AG04449 (cell line): ENCODE data around the gene GPAM.

Source experiments
- CTCF ChIA-PET: fragments of 350-600 bp; formaldehyde crosslinking; extraction: SDS; loops from one replicate; lab custom pipeline; 2021; ENCODE audit warnings: antibody characterized with exemption; lab: Yijun Ruan, JAX
- POLR2A ChIA-PET: fragments of 400-600, 350-600 bp; formaldehyde crosslinking; extraction: SDS; loops from one replicate; lab custom pipeline; 2020; ENCODE audit warnings: antibody characterized with exemption, inconsistent platforms; lab: Yijun Ruan, JAX
- DNase-seq: peaks from one replicate; pipeline ENCODE4 v3.0.0-alpha.2; 2010; ENCODE audit warnings: low read depth, low spot score
- H3K4me3 ChIP-seq: 2 replicates; pipeline ENCODE4 v1.5.1; 2011; ENCODE audit warnings: low read depth, mild to moderate bottlenecking, control low read depth, low read length
- TF ChIP-seq, protein P1 (sequence below): IDR thresholded peaks from one replicate; pipeline ENCODE4 v1.5.1; 2011; ENCODE audit warnings: mild to moderate bottlenecking, moderate library complexity, low read length, control low read depth, inconsistent platforms; ENCODE audit not compliant: insufficient read depth; ENCODE audit errors: missing control alignments

GPAM gene

DNA sequence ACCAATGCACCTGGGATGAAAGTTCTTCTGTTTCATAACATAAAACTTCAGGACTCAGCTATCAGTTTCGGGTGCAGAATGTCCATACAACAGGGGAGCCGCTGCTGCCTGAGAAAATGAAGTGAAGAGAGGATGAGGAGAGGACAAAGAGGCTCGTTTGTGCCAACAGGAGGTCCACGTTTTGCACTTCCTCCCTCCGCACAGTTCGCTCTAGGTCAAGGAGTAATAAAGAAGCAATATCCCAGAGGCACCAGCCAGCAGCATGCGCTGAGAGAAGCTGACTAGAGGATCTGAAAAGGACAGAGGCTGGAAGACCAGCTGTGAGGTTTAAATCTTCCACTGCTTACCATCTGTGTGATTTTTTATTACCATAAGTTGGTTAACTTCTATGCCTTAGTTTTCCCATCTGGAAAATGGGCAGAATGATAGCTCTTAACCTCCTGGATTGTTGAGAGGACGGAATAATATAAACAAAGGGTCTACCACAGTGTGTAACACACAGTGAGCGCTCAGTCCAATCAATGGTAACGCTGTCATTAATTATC is 709 bp downstream of the GPAM start:
- TF ChIP-seq, protein P1, sequence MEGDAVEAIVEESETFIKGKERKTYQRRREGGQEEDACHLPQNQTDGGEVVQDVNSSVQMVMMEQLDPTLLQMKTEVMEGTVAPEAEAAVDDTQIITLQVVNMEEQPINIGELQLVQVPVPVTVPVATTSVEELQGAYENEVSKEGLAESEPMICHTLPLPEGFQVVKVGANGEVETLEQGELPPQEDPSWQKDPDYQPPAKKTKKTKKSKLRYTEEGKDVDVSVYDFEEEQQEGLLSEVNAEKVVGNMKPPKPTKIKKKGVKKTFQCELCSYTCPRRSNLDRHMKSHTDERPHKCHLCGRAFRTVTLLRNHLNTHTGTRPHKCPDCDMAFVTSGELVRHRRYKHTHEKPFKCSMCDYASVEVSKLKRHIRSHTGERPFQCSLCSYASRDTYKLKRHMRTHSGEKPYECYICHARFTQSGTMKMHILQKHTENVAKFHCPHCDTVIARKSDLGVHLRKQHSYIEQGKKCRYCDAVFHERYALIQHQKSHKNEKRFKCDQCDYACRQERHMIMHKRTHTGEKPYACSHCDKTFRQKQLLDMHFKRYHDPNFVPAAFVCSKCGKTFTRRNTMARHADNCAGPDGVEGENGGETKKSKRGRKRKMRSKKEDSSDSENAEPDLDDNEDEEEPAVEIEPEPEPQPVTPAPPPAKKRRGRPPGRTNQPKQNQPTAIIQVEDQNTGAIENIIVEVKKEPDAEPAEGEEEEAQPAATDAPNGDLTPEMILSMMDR = no peak
- peak overlapping the region; percentile 96 for H3K4me3 ChIP-seq
- POLR2A ChIA-PET = interaction anchor here (0.9 to 1.2 kb wide), 3 partner anchors 26 to 125 kb away, joined by 3 to 5 read pairs (median 5); no protein-coding TSS in a partner anchor
- CTCF ChIA-PET = interaction anchor here (0.9 to 5.8 kb wide), 10 partner anchors 11 to 133 kb away, joined by 3 to 68 read pairs (median 4); no protein-coding TSS in a partner anchor
- DNase-seq = no peak

DNA sequence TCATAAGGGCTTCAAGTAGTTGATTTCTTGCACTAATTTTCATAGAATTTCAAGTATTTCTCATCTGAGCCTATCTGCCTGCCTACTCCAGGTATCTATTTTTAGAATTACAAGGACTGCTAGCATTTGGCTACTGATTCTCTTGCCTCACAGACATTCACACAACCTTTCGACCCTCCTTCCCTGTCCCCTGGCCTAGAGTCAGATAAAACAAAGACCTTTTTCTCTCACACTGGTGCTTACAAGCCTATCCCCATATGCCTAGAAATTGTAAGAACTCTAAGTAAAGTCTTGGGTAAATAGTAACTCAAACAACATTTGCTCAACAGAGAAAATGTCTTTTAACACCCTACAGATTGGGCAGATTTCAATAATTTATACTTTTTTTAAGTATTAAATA is 6.3 kb downstream of the GPAM start:
- TF ChIP-seq, protein P1 = no peak
- ChIA-PET CTCF (interaction anchor here (1.3 to 10.5 kb wide), 3 partner anchors 129 to 137 kb away, joined by 4 to 87 read pairs (median 7); no protein-coding TSS in a partner anchor), POLR2A (no interaction called here)
- no peak overlapping the region for H3K4me3 ChIP-seq
- peak; percentile 19 for DNase-seq

DNA sequence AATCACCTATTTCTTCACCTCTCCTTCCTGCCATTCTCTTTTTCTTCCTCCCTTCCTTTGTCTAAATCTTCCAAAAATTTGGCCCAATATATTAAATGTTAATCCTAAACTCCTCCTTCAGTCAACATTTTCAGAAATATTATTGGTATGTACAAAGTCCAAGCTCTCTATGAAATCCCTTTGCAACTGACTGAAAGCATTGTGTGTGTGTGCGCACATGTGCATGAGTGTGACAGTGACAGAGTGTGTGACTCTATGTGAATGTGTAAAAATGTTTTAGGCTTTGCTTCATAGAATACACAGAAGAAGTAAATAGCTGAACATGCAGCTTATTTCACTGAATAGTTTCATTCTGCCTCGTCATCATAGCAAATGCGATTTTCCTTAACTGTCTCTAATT is 7.0 kb downstream of the GPAM start:
- TF ChIP-seq, protein P1 = no peak
- ChIA-PET POLR2A (no interaction called here), CTCF (interaction anchor here (0.8 to 10.5 kb wide), 3 partner anchors 130 to 139 kb away, joined by 4 to 87 read pairs (median 5); no protein-coding TSS in a partner anchor)
- H3K4me3 ChIP-seq = no peak overlapping the region
- DNase-seq = no peak

DNA sequence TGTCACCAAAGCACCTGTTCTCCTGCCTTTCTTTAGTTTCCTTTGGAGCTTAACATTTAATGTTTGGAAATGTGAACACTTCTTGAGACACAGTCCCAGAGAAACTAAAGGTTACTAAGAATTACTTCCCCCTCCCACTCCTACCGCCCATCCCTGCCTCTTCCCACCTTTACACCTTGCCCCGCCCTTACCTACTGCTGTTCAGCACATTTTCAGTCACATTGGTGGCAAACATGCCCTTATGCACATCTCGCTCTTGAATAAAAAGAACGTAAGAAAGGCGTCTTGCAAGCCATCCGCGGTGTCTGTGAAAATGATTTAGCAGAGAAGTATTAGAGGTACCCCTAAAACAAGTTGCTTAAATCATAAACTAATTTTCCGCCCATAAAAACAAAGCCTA is 8.2 kb downstream of the GPAM start:
- CTCF ChIA-PET = interaction anchor here (0.8 to 10.5 kb wide), 4 partner anchors 38 to 140 kb away, joined by 3 to 87 read pairs (median 4); no protein-coding TSS in a partner anchor
- POLR2A ChIA-PET = no interaction called here
- H3K4me3 ChIP-seq = no peak overlapping the region
- TF ChIP-seq, protein P1 = no peak
- DNase-seq = no peak

DNA sequence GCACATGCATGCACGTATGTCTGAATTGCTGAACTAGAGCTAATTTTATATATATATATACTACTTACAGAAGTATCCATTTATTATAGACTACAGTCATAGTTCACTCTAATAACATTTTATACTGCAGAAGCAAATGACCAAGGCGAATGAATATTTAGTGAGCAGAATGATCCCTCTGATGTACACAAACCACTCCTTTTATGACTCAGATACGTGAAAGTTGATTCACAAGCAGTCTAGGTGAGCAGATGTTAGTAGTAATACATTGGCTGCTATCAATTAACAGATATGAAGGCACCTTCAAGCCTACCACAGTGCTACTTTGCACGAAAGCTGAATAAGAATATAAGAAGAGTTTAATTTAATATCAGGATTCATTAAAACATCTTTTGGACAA is 10.4 kb downstream of the GPAM start:
- TF ChIP-seq, protein P1 = no peak
- ChIA-PET POLR2A (no interaction called here), CTCF (interaction anchor here (1.3 to 10.5 kb wide), 5 partner anchors 11 to 142 kb away, joined by 4 to 87 read pairs (median 24); partner anchors contain the start of gene GPAM)
- no peak overlapping the region for H3K4me3 ChIP-seq
- no peak for DNase-seq

DNA sequence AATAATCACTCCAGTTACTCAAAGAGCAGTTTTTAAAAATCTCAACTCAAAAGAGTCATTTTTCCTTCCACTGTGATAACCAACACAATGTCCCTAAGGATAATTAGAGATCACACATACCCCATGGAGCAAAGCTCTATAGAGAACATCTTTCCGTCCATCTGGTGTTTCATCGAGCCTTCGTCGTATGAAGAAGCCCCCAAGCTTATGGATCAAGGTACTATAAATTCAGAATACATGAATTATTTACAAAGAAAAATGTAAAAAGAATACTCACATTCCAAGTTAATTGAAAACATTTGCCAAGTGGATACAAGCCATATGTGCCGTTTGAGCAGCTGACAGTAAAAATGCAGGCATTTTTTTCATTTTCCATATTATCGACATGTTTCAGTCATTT is 14.8 kb downstream of the GPAM start:
- ChIA-PET CTCF (interaction anchor here (1.1 to 10.5 kb wide), 5 partner anchors 17 to 138 kb away, joined by 3 to 87 read pairs (median 3); no protein-coding TSS in a partner anchor), POLR2A (no interaction called here)
- no peak for DNase-seq
- H3K4me3 ChIP-seq = no peak overlapping the region
- TF ChIP-seq, protein P1 = no peak
